ENCODE data around the gene ADRA2C.

The ADRA2C gene

DNA sequence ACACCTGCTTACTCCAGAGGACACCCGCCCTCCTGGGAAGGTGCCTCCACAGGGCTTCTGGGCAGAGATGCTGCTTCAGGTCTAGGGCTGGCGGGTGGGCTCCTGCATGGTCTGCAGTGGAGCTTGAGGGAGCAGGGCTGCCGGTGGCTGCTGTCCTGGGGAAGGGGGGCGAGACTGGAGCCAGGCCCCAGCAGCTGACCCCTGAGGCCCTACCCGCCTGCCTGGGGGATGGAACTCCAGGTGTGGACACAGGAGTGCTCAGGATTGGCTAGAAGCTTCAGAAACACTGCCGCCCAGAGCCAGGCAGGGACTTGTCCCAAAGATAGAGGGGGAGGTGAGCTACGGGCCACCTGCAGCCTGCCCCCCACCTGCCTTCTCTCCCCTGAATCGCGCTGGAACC is 33.0 kb upstream of the ADRA2C start:
- DNase-seq (ENCODE audit: low read depth in 2 of 2), result no peak

DNA sequence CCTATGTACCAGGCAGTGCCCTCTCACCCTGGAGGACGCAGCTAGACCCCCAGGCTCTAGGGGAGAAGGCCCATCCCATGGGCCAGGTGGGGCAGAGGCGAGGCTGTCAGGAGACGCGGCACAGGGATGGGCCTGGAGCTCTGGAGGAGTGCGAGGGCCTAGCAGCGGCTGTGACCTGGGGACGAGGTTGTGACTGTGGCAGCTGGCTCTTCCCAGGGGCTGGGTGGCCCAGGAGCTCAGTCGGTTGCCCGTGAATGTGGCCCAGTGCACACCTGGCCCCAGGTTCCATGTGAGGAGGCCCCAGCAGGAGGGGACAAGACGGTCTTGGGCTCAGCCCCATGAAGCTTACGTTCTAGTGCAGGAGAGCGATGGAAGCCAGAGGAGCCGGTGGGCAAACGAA is 31.0 kb upstream of the ADRA2C start:
- no peak for DNase-seq (ENCODE audit: low read depth in 2 of 2)

DNA sequence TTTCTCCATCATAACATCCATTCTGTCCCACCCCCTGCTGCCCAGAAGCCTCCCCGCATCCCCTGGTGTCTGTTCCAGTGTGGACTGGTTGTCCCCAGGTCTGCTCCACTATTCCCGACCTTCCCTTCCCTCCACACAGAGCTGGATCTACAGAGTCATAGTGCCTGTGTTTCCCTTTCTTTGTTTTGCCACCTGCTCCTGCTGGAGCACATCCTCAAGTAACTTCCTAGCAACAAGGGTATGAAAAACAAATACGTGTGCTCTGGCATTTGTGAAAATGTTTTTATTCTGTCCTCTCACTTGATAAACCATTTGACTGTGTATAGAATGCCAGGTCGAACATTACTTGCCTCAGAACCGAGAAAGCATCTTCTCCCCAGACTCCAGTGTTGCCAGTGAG is 29.9 kb upstream of the ADRA2C start:
- DNase-seq (ENCODE audit: low read depth in 2 of 2), result no peak

DNA sequence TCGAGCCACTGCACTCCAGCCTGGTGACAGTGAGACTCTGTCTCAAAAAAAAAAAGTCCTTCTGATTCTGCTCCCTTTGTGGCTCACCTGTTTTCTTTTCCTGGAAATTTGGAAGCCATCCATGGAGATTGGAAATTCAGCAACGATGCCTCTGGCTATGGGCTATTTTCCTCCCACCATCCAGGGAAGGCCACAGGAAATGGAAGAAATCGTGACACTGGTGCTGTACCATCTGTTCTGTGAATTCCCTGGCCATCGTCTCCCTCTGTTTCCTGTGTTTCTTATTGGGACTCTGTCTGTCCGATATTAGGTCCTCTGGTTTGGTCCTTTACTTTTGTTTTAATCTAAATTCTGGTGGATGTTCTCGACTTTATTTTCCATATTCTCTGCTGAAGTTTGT is 29.4 kb upstream of the ADRA2C start:
- DNase-seq (ENCODE audit: low read depth in 2 of 2), result no peak

DNA sequence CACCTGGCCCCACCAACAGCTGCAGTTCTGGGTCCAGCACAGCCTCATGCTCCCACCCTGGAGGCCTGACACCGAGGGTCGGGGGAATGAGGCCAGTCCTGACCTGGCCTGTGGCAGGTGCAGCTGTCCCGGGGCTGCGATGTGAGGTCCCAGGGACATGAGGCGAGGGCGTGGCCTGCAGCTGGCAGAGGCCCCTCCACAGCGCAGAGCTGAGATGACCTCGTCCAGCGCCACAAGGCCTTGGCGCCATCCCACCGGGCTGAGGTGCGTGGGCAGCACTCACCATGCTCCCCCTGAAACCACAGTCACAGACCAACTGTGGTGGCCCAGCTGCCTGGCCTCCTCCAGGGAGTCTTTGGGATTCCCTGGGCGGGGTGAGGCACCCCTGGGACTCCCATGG is 26.6 kb upstream of the ADRA2C start:
- no peak for DNase-seq (ENCODE audit: low read depth in 2 of 2)

DNA sequence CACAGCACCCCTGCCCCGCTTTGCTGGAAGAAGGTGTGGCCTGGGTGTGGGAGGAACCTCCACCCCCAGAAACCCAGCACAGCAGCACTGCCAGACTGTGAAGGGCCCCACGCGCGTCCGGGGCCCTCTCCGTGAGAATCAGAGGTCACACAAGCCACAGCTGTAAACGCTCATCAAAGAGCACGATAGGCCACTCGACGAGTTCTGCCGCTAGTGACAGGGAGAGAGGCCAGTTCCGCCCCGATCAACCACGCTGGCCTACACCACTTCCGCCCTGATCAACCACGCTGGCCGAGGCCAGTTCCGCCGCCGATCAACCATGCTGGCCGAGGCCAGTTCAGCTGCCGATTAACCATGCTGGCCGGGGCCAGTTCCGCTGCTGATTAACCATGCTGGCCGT is 25.9 kb upstream of the ADRA2C start:
- DNase-seq (ENCODE audit: low read depth in 2 of 2), result no peak

DNA sequence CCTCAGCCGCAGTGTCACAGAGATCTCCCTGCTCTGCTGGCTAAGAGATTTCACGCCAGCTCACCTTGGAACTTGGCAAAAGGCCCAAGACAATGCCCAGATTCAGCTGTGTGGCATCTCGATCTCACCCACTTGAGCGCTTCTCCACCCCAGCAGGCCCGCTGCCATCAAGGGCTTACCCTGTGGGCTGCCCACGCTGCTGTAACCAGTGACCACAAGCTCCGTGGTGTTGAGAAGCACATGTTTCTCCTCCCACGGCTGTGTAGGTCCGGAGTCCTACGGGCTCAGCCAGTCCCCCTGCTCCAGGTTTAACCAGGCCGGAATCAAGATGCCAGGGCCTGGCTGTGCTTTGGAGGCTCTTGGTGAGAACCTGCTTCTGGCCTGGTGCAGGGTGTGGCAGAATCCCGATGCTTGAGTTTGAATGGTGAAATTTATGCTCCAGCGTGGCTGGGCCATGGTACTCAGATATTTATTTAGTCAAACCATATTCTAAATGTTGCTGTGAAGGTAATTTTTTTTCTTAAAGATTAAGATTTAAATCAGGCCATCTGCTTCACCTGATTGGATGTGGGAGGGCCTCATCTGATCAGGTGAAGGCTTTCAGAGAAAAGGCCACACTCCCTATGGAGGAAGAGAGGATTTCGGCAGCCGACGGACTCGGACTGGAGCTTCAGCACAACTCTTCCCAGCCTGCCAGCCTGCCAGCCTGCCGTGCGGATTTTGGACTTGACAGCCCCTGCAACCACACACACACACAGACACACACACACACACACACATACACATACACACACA is 24.8 kb upstream of the ADRA2C start:
- no peak for DNase-seq (ENCODE audit: low read depth in 2 of 2)

DNA sequence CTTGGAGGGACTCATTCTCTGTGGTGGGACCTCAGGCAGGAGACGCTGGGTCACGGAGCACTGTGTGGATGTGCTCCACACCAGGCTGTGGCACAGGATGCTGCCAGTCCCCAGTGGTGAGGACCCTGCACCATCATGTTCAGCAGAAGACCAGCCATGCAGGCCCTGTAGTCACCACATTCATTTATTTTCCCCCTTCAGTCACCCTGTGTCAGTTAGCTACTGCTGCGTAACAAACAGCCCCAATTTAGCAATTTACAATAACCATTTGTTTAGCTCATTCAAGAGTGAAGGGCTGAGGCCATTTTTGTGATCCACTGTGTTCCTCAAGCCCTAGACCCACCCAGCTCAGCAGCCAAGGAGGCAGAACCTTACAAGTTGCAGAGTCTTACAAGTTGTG is 23.6 kb upstream of the ADRA2C start:
- no peak for DNase-seq (ENCODE audit: low read depth in 2 of 2)

DNA sequence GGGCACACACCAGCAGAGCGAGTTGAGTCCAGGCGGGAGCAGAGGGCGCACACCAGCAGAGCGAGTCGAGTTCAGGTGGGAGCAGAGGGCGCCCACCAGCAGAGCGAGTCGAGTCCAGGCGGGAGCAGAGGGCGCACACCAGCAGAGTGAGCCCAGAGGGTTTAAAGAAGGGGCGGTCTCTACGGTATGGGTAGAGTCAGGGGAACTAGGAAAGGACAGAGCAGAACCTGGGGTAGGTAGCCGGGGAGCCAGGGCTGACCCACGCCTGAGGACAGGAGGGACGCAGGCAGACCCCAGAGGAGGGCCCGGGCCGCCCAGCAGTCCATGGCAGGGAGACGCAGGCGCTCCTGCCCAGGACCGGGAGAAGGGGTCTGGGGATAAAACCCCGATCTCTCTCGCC is 22.0 kb upstream of the ADRA2C start:
- no peak for DNase-seq (ENCODE audit: low read depth in 2 of 2)

DNA sequence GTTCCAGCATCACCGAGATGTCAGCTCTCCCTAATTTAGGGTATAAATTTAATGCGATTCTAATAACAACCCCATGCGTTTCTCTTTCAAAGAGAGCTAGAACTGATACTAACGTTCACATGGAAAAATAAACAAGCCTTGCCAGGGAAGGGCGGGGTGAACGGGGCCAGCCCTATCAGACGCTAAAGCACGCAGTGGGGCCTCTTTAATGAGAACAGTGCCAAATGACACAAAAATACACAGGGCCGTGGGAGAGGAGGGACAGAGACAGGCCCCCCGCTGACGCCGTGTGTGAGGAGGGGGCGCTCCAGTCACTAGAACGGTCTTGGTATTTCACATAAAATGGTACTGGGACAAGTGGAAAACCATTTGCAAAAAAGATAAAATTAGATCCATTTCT is 21.3 kb upstream of the ADRA2C start:
- DNase-seq (ENCODE audit: low read depth in 2 of 2), result no peak

DNA sequence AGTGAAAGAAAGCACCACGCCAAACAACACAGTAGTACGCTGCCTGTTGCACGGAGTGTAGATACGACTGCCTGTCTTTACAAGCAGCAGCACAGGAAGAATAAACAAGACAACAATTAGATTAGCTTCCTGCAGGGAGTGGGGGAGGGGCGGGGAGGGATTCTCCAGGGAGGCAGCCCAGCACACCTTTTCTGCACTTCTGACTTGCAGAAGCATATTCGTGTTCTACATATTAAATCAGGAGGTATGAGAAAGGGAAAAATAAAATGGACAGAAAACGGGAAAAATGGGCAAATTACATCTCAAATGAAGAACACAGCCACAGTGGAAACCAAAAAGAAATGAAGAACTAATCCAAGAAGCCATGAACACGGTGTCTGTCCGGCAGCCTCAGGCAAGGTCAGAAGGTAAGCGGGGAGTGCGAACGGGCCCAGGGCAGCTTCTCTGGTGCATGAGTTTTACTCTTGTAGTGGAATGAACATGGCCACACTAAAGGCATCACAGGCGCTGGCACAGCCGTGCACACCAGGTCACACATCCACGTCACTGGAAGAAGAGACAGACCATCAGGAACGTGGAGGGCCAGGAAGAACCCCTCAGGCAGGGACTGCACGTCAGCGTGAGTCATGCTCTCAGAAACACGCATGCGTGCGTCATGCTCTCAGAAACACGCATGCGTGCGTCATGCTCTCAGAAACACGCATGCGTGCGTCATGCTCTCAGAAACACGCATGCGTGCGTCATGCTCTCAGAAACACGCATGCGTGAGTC is 20.1 kb upstream of the ADRA2C start:
- no peak for DNase-seq (ENCODE audit: low read depth in 2 of 2)

DNA sequence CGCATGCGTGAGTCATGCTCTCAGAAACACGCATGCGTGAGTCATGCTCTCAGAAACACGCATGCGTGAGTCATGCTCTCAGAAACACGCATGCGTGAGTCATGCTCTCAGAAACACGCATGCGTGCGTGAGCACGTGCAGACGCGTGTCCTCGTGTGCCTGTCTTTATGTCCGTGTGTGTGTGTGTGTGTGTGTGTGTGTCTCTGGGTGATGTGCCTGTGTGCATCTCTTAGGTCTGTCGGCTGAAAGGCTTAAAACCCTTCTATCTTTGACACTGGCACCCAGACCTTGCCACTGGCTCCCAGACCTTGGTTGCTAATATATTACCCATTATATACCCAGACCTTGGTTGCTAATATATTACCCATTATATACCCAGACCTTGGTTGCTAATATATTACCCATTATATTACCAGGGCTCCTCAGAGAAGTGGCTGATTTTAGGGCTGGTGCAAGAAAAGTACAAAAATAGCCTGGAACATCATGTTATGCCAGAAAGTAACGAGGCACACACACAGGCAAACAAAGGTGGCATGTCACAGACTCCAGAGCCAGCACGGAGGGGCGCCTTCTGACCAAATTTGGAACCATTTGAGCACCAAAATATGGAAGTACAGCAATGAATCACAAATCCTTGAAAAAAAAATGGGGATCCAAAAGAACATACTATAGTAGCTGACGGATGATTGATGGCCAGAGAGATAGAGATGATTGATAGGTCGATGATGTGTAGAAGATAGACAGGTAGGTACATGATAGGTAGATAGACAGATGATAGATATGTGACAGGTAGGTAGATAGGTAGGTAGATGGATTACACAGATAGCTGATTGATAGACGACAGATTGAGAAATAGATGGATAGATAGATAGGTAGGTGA is 19.2 kb upstream of the ADRA2C start:
- no peak for DNase-seq (ENCODE audit: low read depth in 2 of 2)

DNA sequence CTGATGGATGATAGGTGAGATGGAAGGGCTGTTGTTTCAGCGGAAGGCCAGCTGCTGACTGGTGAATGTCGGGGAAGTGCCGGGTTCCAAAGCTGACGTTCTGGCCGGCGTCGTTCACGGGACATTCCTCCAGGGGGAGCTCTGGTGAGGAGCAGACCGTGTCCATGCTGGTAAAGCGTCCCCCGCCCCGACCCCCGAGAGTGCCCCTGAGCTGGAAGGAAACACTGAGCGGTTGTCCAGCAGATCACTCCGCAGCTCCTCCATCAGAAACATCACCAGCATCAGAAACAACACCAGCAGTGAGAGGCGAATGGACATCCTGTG is 18.6 kb upstream of the ADRA2C start:
- no peak for DNase-seq (ENCODE audit: low read depth in 2 of 2)

DNA sequence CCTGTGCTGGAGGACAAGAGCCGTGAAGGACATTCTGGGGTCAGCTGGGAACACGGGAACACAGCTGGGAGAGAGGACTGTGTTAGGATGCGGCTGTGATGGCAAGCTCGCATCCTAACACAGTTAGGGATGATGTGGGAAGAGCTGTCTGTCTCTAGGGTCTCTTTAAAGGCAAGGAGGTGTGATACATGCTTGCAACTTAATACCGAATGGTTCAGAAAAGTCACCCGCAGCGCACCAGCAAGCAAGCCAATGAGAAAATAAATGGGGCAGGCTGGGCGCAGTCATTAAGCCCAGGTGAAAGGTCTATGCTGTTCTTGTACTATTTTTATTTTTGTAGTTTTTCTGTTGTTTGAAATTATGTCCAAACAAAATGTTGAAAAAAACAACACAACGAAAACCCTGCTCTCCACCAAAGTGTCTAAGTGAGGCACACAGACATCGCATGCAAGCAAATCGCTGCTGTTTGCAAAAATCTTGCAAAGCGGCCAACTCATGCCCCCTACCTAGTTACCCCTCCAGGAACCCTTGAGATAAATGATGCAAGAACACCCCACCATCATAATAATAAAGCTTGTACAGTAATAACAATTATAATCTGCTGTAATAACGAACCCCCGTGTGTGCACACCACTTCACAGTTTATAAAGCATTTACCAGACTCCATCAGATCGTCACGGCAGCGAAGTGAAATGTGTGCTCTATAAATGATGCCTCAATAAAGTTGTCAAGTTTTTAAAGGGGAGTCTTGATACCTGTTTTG is 17.9 kb upstream of the ADRA2C start:
- no peak for DNase-seq (ENCODE audit: low read depth in 2 of 2)

DNA sequence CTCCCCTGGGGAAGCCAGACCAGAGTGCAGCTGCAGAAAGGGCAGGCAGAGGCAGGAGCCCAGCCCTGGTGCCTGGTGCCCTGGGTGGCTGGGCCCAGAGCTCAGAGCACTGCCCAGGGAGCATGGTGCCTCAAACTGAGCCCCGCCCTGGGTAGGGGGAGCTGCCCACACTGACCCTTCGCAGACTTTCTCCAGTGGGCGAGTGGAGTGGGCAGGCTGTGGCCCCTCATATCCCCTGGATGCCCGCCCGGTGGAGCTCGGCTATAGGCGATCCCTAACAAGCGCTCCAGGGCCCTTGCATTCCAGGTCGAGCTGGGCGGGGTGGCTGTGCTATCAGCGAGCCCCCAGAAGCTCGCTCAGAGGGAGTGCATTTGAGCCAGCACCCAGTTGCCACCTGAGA is 17.1 kb upstream of the ADRA2C start:
- no peak for DNase-seq (ENCODE audit: low read depth in 2 of 2)

DNA sequence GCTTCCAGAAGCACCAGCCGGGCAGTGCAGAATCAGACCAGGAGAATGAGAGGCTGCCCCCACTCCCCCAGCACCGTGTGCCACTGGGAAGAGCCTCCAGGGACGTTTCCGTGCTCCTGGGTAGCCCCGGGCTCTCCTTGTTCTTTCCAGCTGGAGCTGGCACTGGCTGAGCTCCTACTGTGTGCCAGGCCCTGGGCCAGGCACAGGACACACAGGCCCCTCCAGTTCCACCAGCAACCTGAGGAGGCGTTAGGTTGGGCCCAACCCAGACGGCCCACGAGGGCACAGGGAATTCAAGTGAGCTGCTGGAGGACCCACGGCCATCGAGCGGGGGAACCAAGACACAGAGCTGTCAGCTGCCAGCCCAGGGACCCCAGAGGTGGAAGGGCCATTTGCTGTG is 15.9 kb upstream of the ADRA2C start:
- no peak for DNase-seq (ENCODE audit: low read depth in 2 of 2)

DNA sequence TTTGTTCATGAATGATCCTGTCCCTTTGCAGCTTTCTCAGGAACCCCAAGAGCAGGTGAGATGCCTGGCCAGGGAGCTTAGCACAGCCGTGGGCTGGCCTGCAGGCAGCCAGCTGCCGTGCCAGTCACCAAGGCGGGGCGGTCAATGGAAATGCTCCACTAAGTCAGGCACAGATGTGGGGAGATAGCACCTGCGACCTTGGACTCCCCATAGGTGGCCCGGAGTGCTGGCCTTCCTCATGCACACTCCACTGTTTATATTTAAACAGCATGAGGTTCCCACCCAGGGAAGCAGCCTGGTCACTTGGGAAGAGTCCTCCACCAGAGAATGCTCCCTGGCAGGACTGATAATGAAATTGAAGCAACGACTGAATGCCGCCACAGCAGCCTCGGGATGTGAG is 14.2 kb upstream of the ADRA2C start:
- no peak for DNase-seq (ENCODE audit: low read depth in 2 of 2)

DNA sequence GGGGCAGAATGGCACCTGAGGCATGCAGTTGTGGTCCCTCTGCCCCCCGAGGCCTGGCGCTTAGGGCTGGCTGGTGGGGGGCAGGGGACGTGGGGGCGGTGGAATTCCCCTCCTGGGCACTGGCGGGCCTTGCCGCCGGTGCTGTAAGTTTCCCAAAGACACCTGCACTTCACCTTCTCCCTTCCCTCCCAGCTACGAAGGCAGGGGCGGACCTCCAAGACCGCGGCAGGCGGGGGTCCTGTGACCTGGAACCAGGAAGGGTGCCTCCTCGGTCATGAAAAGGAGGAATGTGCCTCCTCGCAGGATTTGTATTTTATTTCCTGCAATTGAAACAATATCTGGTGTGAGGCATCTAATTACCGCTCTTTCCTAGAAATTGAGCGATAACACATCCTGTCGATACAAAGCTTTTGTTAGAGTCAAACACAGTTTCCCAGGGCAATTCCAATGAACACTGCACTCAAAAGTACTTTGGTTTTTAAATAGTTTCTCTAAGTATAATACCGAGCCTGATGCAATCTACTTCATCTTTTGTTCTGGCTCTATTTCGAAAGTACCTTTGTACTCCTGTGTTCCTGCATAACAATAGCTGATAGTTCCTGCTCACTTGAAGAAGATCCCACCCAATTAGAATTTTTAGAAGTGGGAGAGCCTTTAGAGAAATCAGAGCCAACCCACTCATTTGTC is 12.3 kb upstream of the ADRA2C start:
- DNase-seq (ENCODE audit: low read depth in 2 of 2), result no peak

DNA sequence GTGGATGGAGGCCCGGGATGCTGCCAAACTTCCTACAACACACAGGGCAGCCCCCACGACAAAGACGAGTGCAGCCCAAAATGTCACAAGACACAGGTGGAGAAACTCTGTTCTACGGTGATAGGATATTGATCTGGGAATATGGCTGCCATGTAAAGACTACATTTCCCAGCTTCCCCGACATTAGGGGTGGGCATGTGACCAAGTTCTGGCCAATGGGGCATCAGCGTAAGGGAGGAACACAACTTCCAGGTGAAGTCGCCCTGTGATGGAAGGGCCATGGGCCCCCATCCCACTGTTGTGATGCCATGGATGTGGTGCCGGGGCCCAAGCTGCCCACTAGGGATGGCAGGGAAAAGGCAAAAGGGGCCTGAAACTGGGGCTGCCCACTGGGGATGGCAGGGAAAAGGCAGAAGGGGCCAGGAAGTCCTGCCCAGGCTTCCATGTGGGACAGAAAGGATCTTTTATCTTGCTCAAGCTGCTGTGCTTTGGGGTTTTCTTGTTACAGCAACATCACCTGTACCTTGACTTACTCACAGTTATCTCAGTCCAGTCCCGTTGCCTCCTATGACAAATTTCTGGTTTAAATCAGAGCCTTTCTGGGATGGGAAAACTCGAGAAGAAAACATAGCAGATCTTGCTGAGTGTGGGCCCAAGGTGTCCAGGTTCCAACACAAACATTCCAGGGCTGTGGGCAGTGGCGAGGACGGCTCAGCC is 9.7 kb upstream of the ADRA2C start:
- no peak for DNase-seq (ENCODE audit: low read depth in 2 of 2)

DNA sequence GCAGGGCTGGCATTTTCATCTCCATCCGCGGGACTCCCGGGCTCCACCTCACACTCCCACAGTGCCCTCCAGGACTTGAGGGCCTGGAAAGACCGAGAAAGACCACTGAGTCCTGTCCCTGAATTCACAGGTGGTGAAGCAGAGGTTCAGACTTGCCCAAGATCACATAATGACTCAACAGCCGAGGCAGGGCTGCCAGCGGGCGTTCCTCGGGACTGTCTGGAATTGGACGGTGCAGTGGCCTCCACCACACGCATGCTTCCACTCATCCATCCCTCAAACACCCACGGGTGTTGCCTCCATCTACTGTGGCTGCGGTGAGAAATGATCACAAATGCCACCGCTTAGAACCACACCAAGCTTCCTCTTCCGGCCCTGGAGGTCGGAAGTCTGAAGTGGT is 6.9 kb upstream of the ADRA2C start:
- DNase-seq (ENCODE audit: low read depth in 2 of 2), result no peak

DNA sequence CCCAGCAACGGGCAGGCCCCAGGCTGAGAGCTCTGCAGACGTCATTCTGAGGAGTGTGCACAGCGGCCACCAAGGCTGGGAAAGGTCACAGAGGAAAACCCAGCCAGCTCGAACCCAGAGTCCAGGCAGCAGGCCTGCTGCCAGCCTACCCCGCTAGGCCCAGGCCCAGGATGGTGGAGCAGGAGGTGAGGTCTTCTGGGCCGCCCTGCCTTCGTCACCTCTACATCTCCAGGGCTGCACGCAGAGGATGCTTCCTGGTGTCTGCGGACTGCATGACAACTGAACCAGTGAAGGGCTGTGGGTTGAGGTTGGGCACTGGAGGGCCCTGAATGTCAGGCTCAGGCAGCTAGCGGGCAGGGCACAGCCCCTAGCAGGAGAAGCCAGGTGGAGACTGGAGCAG is 5.8 kb upstream of the ADRA2C start:
- DNase-seq (ENCODE audit: low read depth in 2 of 2), result no peak

Data from activated CD8-positive, alpha-beta memory T cell treated with anti-CD3 and anti-CD28 coated beads for 4 hours (primary cell).